ENCODE measurements around the gene SUOX.

GRCh38 chr12:56042843-56043242 is 45.8 kb downstream of the SUOX start:
- TF ChIP-seq CTCF (IDR thresholded peaks at IDR 0.05) (no peak), EP300 (IDR thresholded peaks at IDR 0.05) (no peak), POLR2A (IDR thresholded peaks at IDR 0.05; ENCODE audit: low read depth) (no peak)
